Caco-2 (cell line): Measurements from ENCODE around the gene CORO2A. TPM values are rescaled to one million over a fixed set of nuclear protein-coding genes. Genes with fewer than 3 reads are reported as not detected.
"Not testable (repeated sequence)": the region's sequence is repeated elsewhere in the genome, so short reads cannot be mapped to it uniquely, and the experiment has no call there.

Experiments used
- BruUV-seq: library from RNA; stranded (reverse); fragments of 400-500 nt; replicated peaks from 2 replicates; lab custom pipeline; 2021; lab: Mats Ljungman, UMichigan
- CTCF ChIA-PET: fragments of 300-600 bp; sonication (Branson Sonifier 250); formaldehyde crosslinking; loops from one replicate; lab custom pipeline; 2022; ENCODE audit warnings: antibody characterized with exemption; lab: Charles Lee
- POLR2A ChIA-PET: fragments of 300-600 bp; sonication (Branson Sonifier 250); formaldehyde crosslinking; loops from one replicate; lab custom pipeline; 2022; ENCODE audit warnings: antibody characterized with exemption; lab: Charles Lee
- DNase-seq, 2 experiments: peaks; one replicate each; pipeline versions ENCODE4 v3.0.0 to v3.0.0-alpha.2; 2020 to 2022
- H3K27me3 ChIP-seq: replicated peaks from 2 replicates; pipeline ENCODE4 v1.6.0; 2011; ENCODE audit warnings: low read length; ENCODE audit not compliant: control insufficient read depth, insufficient read depth
- H3K36me3 ChIP-seq: 2 replicates; pipeline ENCODE4 v1.5.1; 2011; ENCODE audit warnings: low read length; ENCODE audit not compliant: control insufficient read depth, insufficient read depth
- H3K4me1 ChIP-seq: fragments of 250-450 bp; sonication (Bioruptor Pico); 2 replicates; pipeline ENCODE4 v1.5.1; 2020; ENCODE audit warnings: mild to moderate bottlenecking
- H3K4me3 ChIP-seq: 2 replicates; pipeline ENCODE4 v1.5.1; 2011; ENCODE audit warnings: low read depth, mild to moderate bottlenecking, control low read depth, low read length
- H3K9me3 ChIP-seq: fragments of 250-450 bp; sonication (Bioruptor Pico); 2 replicates; pipeline ENCODE4 v1.5.1; 2020; ENCODE audit warnings: mild to moderate bottlenecking, moderate library complexity
- H3K27ac Mint-ChIP-seq: one replicate; pipeline ENCODE4 v1.8.0; 2022; ENCODE audit warnings: mixed read lengths; ENCODE audit not compliant: unreplicated experiment
- H3K27me3 Mint-ChIP-seq: one replicate; pipeline ENCODE4 v1.8.0; 2022; ENCODE audit warnings: mixed read lengths; ENCODE audit not compliant: insufficient read depth, unreplicated experiment
- H3K36me3 Mint-ChIP-seq: one replicate; pipeline ENCODE4 v1.8.0; 2022; ENCODE audit warnings: mild to moderate bottlenecking, mixed read lengths; ENCODE audit not compliant: insufficient read depth, unreplicated experiment
- H3K4me1 Mint-ChIP-seq: one replicate; pipeline ENCODE4 v1.8.0; 2022; ENCODE audit warnings: low read depth, mixed read lengths; ENCODE audit not compliant: unreplicated experiment
- H3K4me3 Mint-ChIP-seq: one replicate; pipeline ENCODE4 v1.8.0; 2022; ENCODE audit warnings: mild to moderate bottlenecking, moderate library complexity, mixed read lengths; ENCODE audit not compliant: unreplicated experiment
- H3K9me3 Mint-ChIP-seq: one replicate; pipeline ENCODE4 v1.8.0; 2022; ENCODE audit warnings: mixed read lengths; ENCODE audit not compliant: unreplicated experiment
- intact Hi-C: fragments of 100-400 bp; cut with micrococcal nuclease; formaldehyde crosslinking; loops from one replicate; pipeline ENCODE4 v1.10.0; 2022; ENCODE audit not compliant: unreplicated experiment
- total RNA-seq: library from RNA; stranded (reverse); gene quantifications from 2 replicates; pipeline ENCODE4 v1.2.3, GENCODE V29; 2022
- TF ChIP-seq, protein P1 (sequence below), 2 experiments: fragments of 200-600 bp in 1 of 2; IDR thresholded peaks; 1 replicate in 1 of 2; 2 replicates in 1 of 2; pipeline versions ENCODE4 v1.5.1 to v1.8.0; 2011 to 2022; ENCODE audit warnings: antibody characterized with exemption in 1 of 2, control low read depth in 1 of 2, inconsistent platforms in 1 of 2, low read depth in 1 of 2, low read length in 1 of 2, mild to moderate bottlenecking in 1 of 2, moderate library complexity in 1 of 2; ENCODE audit not compliant: insufficient read depth in 1 of 2, severe bottlenecking in 1 of 2, unreplicated experiment in 1 of 2

The CORO2A gene
- total RNA-seq, 1 experiment from 2014 or later, result 18.9 TPM

DNA sequence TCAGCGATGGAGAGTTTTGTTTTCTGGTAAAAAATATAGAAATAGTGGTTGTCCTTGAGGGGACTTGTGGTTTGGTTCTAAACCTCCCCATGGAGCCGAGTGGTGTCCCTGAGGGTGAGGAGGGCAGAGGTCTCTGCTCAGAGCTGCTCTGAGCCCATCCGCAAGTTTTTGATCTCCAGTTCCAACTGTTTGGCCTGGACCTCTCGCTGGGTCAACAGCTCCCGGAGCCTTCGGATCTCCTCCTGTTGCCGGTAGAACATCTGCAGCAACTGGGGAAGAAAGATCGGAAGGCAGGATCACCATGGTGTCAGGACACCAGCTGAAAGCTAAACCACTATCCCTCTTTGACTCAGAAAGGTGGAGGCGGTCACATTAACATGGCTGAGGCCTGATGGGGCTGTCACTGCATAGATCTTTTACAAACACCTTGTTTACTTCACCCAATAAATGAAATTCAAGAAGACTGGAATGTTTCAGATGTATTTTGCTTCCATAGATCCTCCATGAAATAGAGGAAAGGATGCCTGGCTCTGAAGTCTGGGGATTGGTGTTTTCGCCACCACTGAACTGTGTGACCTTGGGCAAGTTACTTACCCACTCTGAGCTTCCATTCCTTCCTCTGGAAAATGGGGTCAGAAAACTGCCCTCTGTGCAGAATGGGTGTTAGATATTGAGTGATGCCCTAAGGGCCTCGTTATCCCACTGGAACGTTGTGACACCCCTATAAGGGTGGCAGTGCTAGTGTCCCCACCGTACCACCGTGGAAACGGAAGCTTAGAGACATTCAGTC is 67.6 kb downstream of the CORO2A start:
- CTCF ChIA-PET, result interaction anchor here (0.6 kb wide), 1 partner anchor 61 kb away, joined by 4 read pairs; no protein-coding TSS in a partner anchor
- Histone ChIP-seq H3K4me1 (peaks cover 14% of the 10 kb centered on the region), H3K4me3 (no peak overlapping the region), H3K36me3 (peaks cover 7% of the 10 kb centered on the region), H3K27me3 (no peaks in the 10 kb centered on the region), H3K9me3 (no peaks in the 10 kb centered on the region)
- H3K9me3 Mint-ChIP-seq, result no peaks in the 10 kb centered on the region
- DNase-seq, result no peak
- POLR2A ChIA-PET, result no interaction called here
- intact Hi-C loops, result no loop called here
- BruUV-seq, result no TSS peak
- no peak overlapping the region for H3K27ac Mint-ChIP-seq
- no peak overlapping the region for H3K4me3 Mint-ChIP-seq
- H3K4me1 Mint-ChIP-seq, result peaks cover 15% of the 10 kb centered on the region
- TF ChIP-seq, protein P1, sequence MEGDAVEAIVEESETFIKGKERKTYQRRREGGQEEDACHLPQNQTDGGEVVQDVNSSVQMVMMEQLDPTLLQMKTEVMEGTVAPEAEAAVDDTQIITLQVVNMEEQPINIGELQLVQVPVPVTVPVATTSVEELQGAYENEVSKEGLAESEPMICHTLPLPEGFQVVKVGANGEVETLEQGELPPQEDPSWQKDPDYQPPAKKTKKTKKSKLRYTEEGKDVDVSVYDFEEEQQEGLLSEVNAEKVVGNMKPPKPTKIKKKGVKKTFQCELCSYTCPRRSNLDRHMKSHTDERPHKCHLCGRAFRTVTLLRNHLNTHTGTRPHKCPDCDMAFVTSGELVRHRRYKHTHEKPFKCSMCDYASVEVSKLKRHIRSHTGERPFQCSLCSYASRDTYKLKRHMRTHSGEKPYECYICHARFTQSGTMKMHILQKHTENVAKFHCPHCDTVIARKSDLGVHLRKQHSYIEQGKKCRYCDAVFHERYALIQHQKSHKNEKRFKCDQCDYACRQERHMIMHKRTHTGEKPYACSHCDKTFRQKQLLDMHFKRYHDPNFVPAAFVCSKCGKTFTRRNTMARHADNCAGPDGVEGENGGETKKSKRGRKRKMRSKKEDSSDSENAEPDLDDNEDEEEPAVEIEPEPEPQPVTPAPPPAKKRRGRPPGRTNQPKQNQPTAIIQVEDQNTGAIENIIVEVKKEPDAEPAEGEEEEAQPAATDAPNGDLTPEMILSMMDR (IDR thresholded peaks at IDR 0.05; ENCODE audit: insufficient read depth in 1 of 2, low read depth in 1 of 2, low read length in 1 of 2, severe bottlenecking in 1 of 2, unreplicated experiment in 1 of 2), result no peak
- H3K27me3 Mint-ChIP-seq, result no peaks in the 10 kb centered on the region
- H3K36me3 Mint-ChIP-seq, result peaks cover 40% of the 10 kb centered on the region

DNA sequence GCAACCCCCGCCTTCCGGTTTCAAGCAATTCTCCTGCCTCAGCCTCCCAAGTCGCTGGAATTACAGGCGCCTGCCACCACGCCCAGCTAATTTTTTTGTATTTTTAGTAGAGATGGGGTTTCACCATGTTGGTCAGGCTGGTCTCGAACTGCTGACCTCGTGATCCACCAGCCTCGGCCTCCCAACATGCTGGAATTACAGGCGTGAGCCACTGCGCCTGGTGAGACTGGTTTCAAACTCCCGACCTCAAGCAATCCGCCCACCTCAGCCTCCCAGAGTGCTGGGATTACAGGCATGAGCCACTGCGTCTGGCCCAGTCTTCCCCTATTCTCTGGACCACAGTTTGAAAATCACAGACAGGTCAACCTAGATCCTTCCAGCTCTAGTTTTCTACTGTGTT is 68.3 kb downstream of the CORO2A start:
- H3K27me3 Mint-ChIP-seq, intact Hi-C loops, POLR2A ChIA-PET, H3K27me3 ChIP-seq, H3K4me3 Mint-ChIP-seq, H3K9me3 ChIP-seq, H3K27ac Mint-ChIP-seq, H3K36me3 ChIP-seq, H3K4me3 ChIP-seq, CTCF ChIA-PET, H3K9me3 Mint-ChIP-seq, DNase-seq: not testable (repeated sequence)
- peaks cover 33% of the 10 kb centered on the region for H3K36me3 Mint-ChIP-seq
- peaks cover 15% of the 10 kb centered on the region for H3K4me1 ChIP-seq
- BruUV-seq, result TSS peak; percentile 7
- peaks cover 21% of the 10 kb centered on the region for H3K4me1 Mint-ChIP-seq

DNA sequence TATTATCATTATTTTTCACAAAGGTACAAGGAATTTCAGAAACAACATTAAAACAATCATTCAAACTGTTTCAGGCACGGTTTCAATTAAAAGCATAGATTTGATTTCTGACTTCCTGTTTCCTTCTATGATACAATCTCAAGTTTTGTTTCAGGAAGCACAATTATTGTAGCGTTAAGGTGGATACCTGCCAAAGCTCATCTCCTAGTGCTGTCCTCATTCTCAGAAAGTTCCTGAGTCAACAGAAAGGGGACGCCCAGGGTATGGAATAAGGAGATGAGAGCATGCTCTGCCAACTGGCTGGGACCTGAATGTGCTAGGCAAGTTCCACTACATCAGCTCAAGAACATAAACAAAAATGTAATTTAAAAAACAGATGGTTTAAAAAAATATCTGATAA is 71.4 kb downstream of the CORO2A start:
- Histone ChIP-seq H3K4me3 (no peak overlapping the region), H3K9me3 (no peaks in the 10 kb centered on the region), H3K36me3 (no peaks in the 10 kb centered on the region; the same call in 1 of the 2 replicates), H3K27me3 (no peaks in the 10 kb centered on the region), H3K4me1 (peaks cover 26% of the 10 kb centered on the region)
- CTCF ChIA-PET, result interaction anchor here (1.1 kb wide), 1 partner anchor 71 kb away, joined by 3 read pairs; the partner anchor contains the start of gene CORO2A
- TF ChIP-seq, protein P1 (IDR thresholded peaks at IDR 0.05; ENCODE audit: insufficient read depth in 1 of 2, low read depth in 1 of 2, low read length in 1 of 2, severe bottlenecking in 1 of 2, unreplicated experiment in 1 of 2), result no peak
- intact Hi-C loops, result no loop called here
- H3K4me3 Mint-ChIP-seq, result peak overlapping the region; percentile 87
- peak overlapping the region; percentile 7 for H3K27ac Mint-ChIP-seq
- POLR2A ChIA-PET, result no interaction called here
- peaks cover 29% of the 10 kb centered on the region for H3K4me1 Mint-ChIP-seq
- no peak for DNase-seq
- no TSS peak for BruUV-seq
- no peaks in the 10 kb centered on the region for H3K9me3 Mint-ChIP-seq
- peaks cover 15% of the 10 kb centered on the region for H3K36me3 Mint-ChIP-seq
- no peaks in the 10 kb centered on the region for H3K27me3 Mint-ChIP-seq
